SU-DHL-6 (cell line): Measurements from ENCODE around the gene RIMBP2.

Experiments used
- CTCF ChIP-seq: fragments of 200-600 bp; sonication (generic); IDR thresholded peaks from one replicate; pipeline ENCODE4 v1.5.1; 2017; ENCODE audit warnings: antibody characterized with exemption, mild to moderate bottlenecking, low read length, moderate library complexity; ENCODE audit not compliant: insufficient read depth, poor library complexity, severe bottlenecking
- EZH2phosphoT487 ChIP-seq: fragments of 200-600 bp; sonication (generic), shearing (Covaris generic); conservative IDR thresholded peaks from 2 replicates; pipeline ENCODE4 v1.6.1; 2018; ENCODE audit warnings: mild to moderate bottlenecking, antibody characterized with exemption, low read length, moderate library complexity, mixed read lengths

GRCh38 chr12:130511285-130511684 lies 204.8 kb downstream of the RIMBP2 start:
- TF ChIP-seq CTCF (no peak), EZH2phosphoT487 (no peak)
